MV-4-11 (cell line): ENCODE results near the gene SPON1.

Experiments used
- DNase-seq: peaks from one replicate; lab custom pipeline; 2025; lab: John Stamatoyannopoulos, UW

SPON1 gene

DNA sequence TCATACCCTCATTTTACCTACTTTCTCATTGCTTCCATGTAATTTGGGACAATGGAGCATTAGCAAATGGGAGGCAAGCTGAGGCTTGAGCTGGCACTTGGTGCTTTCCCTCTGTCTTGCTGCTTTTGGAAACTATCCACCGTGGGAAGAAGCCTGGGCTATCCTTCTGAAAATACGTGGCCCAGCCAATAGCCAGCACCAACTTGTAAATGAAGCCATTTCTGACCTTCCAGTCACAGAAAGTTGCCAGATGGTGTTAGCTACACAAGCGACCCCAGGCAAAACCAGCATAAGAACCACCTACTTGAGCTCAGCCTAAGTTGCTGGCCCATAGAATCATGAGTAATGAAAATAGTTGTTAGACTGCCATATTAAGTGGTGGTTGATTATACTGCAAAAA lies 18.5 kb upstream of the SPON1 start:
- DNase-seq = no peak

GRCh38 chr11:13944911-13945425 lies 17.6 kb upstream of the SPON1 start:
- DNase-seq = no peak

GRCh38 chr11:13947379-13947778 lies 15.1 kb upstream of the SPON1 start:
- DNase-seq = no peak

GRCh38 chr11:13949876-13950275 lies 12.6 kb upstream of the SPON1 start:
- DNase-seq = no peak

DNA sequence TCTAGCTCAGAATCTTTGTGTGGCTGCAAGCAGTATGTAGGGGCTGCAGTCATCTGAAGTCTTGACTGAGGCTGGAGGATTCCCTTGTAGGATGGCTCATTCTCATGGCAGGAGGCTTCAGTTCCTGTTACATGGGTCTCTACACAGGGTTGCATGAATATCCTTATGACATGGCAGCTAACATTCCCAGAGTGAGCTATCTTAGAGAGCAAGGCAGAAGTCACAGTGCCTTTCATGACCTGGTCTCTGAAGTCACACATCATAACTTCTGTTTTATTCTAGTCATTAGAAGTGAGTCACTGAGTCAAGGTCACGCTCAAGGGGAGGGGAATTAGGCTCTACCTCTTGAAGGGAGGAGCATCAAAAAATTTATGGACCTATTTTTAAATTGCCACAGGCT lies 10.3 kb upstream of the SPON1 start:
- DNase-seq = no peak

- no peak for DNase-seq
These were observed 9.9 kb upstream of the SPON1 start for GRCh38 chr11:13952668-13953067.

GRCh38 chr11:13954591-13954990 lies 7.9 kb upstream of the SPON1 start:
- no peak for DNase-seq

GRCh38 chr11:13955971-13956421 lies 6.5 kb upstream of the SPON1 start:
- peak; percentile 11 for DNase-seq

- DNase-seq = no peak
These were observed 5.5 kb upstream of the SPON1 start for GRCh38 chr11:13956988-13957387.

- no peak for DNase-seq
These were observed 3.7 kb upstream of the SPON1 start for GRCh38 chr11:13958641-13959400.

DNA sequence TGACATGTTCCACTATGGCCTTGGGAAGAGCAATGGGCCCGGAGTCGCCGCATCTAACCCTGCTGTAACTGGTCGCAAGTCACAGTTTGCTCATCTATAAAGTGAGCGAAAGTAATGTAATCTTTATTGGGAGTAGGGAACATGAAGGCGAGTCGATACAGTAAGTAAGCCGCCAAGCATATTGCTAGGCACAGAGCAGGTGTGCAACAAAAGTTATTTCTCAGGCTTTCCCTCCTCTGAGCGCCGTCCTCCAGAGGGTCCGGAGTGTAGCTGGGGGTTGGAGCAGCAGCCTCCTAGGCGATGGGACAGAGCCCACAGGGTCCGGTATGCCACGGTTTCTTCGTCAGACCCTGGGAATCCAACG lies 343 bp upstream of the SPON1 start:
- no peak for DNase-seq

DNA sequence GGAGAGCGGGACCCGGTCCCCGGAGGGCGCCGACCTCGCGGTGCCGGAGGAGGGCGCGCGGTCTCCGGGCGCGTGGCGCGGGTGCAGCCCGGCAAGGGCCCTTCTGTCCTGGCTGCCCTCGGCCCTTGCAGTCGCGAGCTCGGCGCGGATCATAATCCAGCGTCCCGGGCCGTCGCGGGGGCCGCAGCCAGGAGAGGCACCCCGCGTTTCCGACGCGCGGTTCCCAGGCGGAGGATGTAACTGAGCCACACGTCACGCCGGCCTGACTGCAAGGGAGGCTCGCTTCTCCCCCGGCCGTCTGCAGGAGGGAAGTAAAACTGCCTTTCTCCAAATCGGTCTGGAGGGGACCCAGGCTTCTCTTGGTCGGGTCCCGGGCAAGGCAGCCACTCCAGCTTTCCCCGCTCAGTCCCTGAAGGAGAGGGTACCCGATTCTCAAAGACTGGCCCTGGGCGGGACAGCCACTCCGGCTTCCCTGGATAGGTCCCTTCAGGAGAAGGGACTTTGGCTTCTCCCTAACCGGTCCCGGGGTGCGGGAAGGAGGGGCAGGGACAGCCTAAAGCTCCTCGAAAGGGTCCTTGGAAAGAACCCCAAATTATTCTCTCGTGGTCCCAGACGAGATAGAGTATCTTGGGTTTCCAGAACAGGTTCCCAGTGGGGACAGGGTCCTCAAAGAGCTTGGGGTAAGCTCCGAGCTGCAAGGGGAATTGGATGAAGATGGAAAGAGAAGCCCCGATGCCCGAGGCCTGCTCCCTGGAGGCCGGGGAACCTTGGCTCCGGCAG lies 836 bp downstream of the SPON1 start:
- no peak for DNase-seq

- DNase-seq = no peak
These were observed 1.6 kb downstream of the SPON1 start for GRCh38 chr11:13963949-13964770.

DNA sequence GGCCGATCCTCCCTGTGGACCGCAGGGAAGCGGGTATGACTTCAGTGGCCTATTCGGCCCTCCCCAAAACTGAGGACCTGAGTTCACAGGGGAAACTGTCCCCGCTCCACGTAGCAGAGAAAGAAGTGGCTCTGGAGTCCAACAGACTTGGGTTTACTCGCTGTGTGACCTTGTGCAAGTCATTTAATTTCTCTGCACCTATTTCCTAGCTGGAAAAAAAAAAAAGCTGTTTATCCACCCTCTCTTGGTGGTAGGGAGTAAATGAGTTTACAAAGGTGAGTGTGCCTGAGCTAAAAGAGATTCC lies 2.2 kb downstream of the SPON1 start:
- no peak for DNase-seq

DNA sequence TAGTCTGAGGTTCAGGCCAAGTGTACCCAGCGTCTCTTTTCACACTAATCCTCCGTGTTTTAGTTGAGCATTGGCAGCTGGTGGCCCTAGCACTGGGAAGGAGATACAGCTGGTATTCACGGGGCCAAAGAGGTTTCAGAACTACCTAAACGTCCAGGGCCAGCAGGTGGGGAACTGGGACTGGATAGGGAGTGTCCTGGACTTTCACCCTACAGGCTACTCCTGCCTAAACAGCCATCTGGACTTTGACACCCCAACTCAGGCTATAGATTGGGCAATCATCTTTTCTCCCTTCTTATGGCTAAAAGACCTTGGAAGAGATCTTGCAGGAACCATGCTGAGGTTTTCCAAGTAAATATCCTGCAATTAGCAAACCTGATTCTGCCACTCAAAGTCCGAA lies 2.8 kb downstream of the SPON1 start:
- no peak for DNase-seq

DNA sequence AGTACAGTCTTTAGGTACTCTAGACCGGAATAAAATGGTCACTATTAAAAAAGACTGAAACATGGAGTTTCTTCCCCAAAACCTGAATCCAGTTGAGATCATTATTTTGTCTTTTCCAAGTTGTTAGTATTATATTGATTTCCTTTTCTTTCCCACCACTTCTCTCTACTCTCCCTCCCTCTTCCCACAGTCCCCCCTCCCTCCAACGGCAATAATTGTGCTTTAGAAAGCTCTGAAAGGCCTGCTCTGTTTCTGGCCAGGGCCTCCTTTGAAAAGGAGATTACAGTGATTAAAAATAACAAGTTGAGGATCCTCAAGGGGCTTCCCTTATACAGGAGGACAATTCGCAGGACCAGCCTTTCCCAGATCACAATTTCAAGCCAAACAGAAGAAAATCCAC lies 3.5 kb downstream of the SPON1 start:
- DNase-seq = no peak

DNA sequence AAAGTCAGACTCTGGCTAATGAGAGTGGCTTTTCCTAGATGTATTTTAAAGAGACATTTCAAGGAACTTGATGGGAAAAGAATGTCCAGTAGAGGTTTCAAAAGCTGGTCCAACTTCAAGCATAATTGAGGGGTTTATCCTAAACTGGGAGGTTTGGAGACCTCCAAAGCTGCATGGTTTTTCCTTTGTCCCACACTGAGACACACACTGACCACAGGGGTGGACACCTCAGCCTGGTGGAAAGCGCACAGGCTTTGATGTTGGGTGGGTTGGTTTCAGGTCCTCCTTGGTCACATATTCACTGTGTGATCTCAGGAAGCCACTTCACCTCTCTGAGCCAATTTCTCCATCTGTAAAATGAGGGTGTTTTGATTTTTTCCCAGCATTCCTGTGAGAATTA lies 4.0 kb downstream of the SPON1 start:
- DNase-seq = no peak

DNA sequence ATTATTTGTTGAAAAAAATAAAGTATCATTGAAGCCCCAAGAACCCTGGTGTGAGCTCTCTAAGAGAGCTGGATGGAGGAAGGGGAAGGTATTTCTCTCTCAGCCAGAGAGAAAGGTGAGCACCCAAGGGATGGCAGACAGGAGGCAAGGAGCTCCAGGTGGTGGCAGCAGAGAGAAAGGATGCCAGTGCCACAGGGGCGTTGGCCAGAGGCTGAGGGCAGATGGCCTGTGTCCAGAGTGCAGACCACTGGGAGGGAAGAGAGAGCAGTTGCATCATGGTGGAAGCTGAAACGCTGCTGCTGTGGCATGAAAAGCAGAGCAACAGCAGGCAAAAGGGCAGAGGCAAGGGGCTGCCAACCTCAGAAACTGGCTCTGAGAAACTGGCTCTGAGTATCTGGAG lies 8.5 kb downstream of the SPON1 start:
- no peak for DNase-seq

GRCh38 chr11:13972043-13972910 lies 9.8 kb downstream of the SPON1 start:
- no peak for DNase-seq

DNA sequence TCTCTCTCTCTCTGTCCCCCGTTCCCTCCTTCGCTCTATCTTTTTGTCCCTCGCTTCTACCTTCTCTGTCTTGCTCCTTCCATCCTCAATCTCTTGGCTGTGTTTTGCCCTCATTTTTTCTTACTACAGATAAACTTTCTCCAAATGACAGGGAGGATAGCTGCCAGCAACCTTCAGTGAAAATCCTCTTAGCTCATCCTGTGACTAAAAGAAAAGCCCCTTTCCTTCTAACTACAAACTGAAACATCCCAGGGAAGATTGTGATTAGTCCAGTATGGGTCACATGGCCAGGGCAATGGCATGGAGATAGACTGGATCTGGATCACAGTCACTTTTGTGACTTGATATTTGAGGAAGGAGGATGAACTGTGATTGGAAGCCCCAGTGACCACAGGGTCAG lies 10.4 kb downstream of the SPON1 start:
- DNase-seq = no peak

DNA sequence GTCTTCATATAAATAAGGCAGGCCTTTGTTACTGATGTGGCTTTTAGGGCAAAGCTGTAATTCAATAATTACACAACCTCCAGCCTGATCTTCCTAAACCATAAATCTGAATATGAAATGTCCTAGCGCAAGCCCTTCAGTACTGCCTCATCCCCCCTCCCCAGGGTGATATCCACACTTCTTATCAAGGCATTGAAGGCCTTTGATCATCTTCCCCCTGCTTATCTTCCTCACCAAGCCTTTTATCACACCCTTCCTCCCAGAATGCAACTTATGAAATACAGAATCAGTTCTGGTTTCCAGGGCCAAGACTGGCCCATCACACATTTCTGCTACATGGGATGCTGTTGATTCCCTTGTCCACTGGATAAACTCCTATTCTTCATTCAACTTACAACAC lies 12.1 kb downstream of the SPON1 start:
- DNase-seq = no peak
